ENCODE results near the gene CALML4.

The CALML4 gene

DNA sequence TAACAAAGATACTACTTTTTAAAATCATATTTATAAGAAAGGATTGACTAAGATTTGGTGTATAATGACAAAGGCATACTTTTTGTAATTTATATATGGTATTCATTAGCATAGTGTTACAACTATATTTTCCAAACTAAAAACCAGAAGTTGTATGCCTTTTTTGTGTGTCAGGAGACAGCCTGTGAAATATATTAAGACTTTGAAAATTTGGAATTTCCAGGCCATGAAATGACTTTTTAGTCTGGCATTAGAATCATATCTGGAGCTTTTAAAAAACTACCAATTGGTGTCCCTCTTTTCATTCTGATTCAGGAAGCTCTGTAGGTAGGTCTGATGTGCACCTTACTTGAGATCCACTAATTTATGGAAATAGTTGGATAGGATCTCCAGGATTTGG, 41.9 kb downstream of the CALML4 start:
- Histone ChIP-seq H3K9ac (ENCODE audit: low read length) (no peak overlapping the region), H3K9me2 (ENCODE audit: low read depth, low read length) (no peaks in the 10 kb centered on the region), H3K4me3 (ENCODE audit: low read depth, low read length, poor library complexity, severe bottlenecking) (no peak overlapping the region), H3K9me3 (ENCODE audit: low read length) (peaks cover 12% of the 10 kb centered on the region), H3K36me3 (ENCODE audit: insufficient read depth, low read length) (peaks cover 72% of the 10 kb centered on the region), H3K27ac (ENCODE audit: low read depth, low read length, poor library complexity, severe bottlenecking) (no peak overlapping the region), H3K4me2 (ENCODE audit: low read length) (no peak overlapping the region), H3K79me2 (ENCODE audit: insufficient read depth, low read length) (no peaks in the 10 kb centered on the region), H3F3A (ENCODE audit: insufficient read depth, low read length) (0 out of 2 replicates have a peak, but pooled peaks cover 3% of the 10 kb centered on the region), H3K27me3 (ENCODE audit: insufficient read depth, low read length) (no peaks in the 10 kb centered on the region), H3K4me1 (ENCODE audit: insufficient read depth, low read length, severe bottlenecking) (no peaks in the 10 kb centered on the region), H2AFZ (ENCODE audit: low read length) (no peak overlapping the region), H4K20me1 (ENCODE audit: insufficient read depth, low read length) (no peaks in the 10 kb centered on the region)
- TF ChIP-seq, protein P1, sequence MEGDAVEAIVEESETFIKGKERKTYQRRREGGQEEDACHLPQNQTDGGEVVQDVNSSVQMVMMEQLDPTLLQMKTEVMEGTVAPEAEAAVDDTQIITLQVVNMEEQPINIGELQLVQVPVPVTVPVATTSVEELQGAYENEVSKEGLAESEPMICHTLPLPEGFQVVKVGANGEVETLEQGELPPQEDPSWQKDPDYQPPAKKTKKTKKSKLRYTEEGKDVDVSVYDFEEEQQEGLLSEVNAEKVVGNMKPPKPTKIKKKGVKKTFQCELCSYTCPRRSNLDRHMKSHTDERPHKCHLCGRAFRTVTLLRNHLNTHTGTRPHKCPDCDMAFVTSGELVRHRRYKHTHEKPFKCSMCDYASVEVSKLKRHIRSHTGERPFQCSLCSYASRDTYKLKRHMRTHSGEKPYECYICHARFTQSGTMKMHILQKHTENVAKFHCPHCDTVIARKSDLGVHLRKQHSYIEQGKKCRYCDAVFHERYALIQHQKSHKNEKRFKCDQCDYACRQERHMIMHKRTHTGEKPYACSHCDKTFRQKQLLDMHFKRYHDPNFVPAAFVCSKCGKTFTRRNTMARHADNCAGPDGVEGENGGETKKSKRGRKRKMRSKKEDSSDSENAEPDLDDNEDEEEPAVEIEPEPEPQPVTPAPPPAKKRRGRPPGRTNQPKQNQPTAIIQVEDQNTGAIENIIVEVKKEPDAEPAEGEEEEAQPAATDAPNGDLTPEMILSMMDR (IDR thresholded peaks at IDR 0.05; ENCODE audit: low read length): no peak
- TF ChIP-seq EZH2 (IDR thresholded peaks at IDR 0.05; ENCODE audit: borderline replicate concordance, low read length): no peak

DNA sequence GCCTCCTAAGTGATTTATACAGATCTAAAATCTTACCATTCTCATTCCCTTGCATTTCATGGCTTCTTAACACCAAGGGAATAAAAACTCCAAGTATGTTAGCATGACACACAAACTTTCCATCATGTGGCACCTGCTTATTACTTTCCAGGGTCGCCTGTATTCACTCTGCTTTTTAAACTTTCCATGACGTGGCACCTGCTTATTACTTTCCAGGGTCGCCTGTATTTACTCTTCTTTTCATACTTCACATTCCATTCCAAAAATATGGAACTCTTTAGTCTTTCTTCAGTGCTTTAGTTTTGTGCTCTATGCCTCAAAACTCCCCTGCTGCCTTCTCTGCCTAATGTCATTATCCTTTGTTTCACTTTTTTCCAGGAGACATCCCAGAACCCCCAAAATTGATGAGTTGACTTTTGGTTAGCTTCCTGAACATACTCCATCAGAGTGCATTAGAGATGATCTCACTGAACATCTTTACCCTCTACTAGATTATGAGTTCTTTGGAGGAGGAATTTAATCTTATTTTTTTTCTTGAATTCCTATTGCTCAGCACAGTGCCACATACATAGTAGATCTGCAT, 47.0 kb downstream of the CALML4 start:
- no peak overlapping the region for H3K4me3 ChIP-seq (ENCODE audit: low read depth, low read length, poor library complexity, severe bottlenecking)
- TF ChIP-seq, protein P1 (IDR thresholded peaks at IDR 0.05; ENCODE audit: low read length): no peak
- TF ChIP-seq EZH2 (IDR thresholded peaks at IDR 0.05; ENCODE audit: borderline replicate concordance, low read length): no peak
- no peak overlapping the region for H3K27ac ChIP-seq (ENCODE audit: low read depth, low read length, poor library complexity, severe bottlenecking)
- no peaks in the 10 kb centered on the region for H4K20me1 ChIP-seq (ENCODE audit: insufficient read depth, low read length)
- no peaks in the 10 kb centered on the region for H3K27me3 ChIP-seq (ENCODE audit: insufficient read depth, low read length)
- no peaks in the 10 kb centered on the region for H3K4me1 ChIP-seq (ENCODE audit: insufficient read depth, low read length, severe bottlenecking)
- H3F3A ChIP-seq (ENCODE audit: insufficient read depth, low read length): 0 out of 2 replicates have a peak, but pooled peaks cover 3% of the 10 kb centered on the region
- no peaks in the 10 kb centered on the region for H3K79me2 ChIP-seq (ENCODE audit: insufficient read depth, low read length)
- no peaks in the 10 kb centered on the region for H3K9me2 ChIP-seq (ENCODE audit: low read depth, low read length)
- H3K4me2 ChIP-seq (ENCODE audit: low read length): no peak overlapping the region
- H3K9ac ChIP-seq (ENCODE audit: low read length): no peak overlapping the region
- H2AFZ ChIP-seq (ENCODE audit: low read length): no peak overlapping the region
- H3K36me3 ChIP-seq (ENCODE audit: insufficient read depth, low read length): peaks cover 89% of the 10 kb centered on the region
- peaks cover 12% of the 10 kb centered on the region for H3K9me3 ChIP-seq (ENCODE audit: low read length)

DNA sequence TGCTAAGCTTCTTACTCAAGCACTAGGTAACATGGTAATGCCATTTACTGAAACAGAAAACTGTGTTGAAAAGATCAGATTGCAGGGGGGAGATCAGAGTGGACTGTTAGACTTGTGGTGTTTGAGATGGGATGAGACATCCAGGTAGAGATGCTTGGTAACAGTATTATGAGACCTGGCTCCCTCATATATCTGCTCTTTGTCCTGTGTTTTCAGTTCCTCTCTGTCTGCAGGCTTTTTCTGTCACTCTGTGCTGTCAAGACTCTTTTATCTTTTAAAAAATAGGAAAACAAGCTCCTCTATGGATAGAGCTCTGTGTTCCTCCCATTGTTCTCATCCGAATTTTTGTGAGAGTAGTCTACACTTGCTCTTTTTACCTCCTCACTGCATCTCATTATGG, 48.1 kb downstream of the CALML4 start:
- Histone ChIP-seq H3K79me2 (ENCODE audit: insufficient read depth, low read length) (no peaks in the 10 kb centered on the region), H3K9me2 (ENCODE audit: low read depth, low read length) (no peaks in the 10 kb centered on the region), H3K27me3 (ENCODE audit: insufficient read depth, low read length) (no peaks in the 10 kb centered on the region), H3K36me3 (ENCODE audit: insufficient read depth, low read length) (peaks cover 86% of the 10 kb centered on the region), H3K27ac (ENCODE audit: low read depth, low read length, poor library complexity, severe bottlenecking) (no peak overlapping the region), H3K9me3 (ENCODE audit: low read length) (peaks cover 12% of the 10 kb centered on the region), H3K4me3 (ENCODE audit: low read depth, low read length, poor library complexity, severe bottlenecking) (no peak overlapping the region), H4K20me1 (ENCODE audit: insufficient read depth, low read length) (no peaks in the 10 kb centered on the region), H3F3A (ENCODE audit: insufficient read depth, low read length) (0 out of 2 replicates have a peak, but pooled peaks cover under 1% of the 10 kb centered on the region), H3K4me2 (ENCODE audit: low read length) (no peak overlapping the region), H3K9ac (ENCODE audit: low read length) (no peak overlapping the region), H2AFZ (ENCODE audit: low read length) (no peak overlapping the region), H3K4me1 (ENCODE audit: insufficient read depth, low read length, severe bottlenecking) (no peaks in the 10 kb centered on the region)
- TF ChIP-seq, protein P1 (IDR thresholded peaks at IDR 0.05; ENCODE audit: low read length): no peak
- no peak for TF ChIP-seq EZH2 (IDR thresholded peaks at IDR 0.05; ENCODE audit: borderline replicate concordance, low read length)

Measured in OCI-LY1 (cell line).